K562 (cell line): Measurements from ENCODE around the gene SLC9A1. TPM values are rescaled to one million over a fixed set of nuclear protein-coding genes. Genes with fewer than 3 reads are reported as not detected.

Source experiments
- ATF3 ChIP-seq, 2 experiments: fragments of 450-650 bp in 1 of 2; sonication (generic) in 1 of 2; formaldehyde crosslinking in 1 of 2; IDR thresholded peaks in 1 of 2; conservative IDR thresholded peaks in 1 of 2; 2 replicates each; pipeline versions ENCODE4 v1.6.1 to v1.8.1; 2016 to 2023; ENCODE audit warnings: mild to moderate bottlenecking in 2 of 2, moderate library complexity in 2 of 2, inconsistent platforms in 1 of 2, missing genetic modification reagents in 1 of 2
- BRCA1 ChIP-seq, 2 experiments: fragments of 450-650 bp in 1 of 2; sonication (generic) in 1 of 2; formaldehyde crosslinking in 1 of 2; IDR thresholded peaks; 2 replicates each; pipeline versions ENCODE4 v1.5.0 to v1.6.1; 2017 to 2020; ENCODE audit warnings: mild to moderate bottlenecking in 1 of 2, missing genetic modification reagents in 1 of 2
- BRD9 ChIP-seq: fragments of 450-650 bp; IDR thresholded peaks from 2 replicates; pipeline ENCODE4 v1.6.1; 2018; ENCODE audit warnings: low read depth; ENCODE audit not compliant: partially characterized antibody
- CBX8 ChIP-seq: fragments of 200-600 bp; sonication (generic); IDR thresholded peaks from 2 replicates; pipeline ENCODE4 v1.6.1; 2012; ENCODE audit warnings: borderline replicate concordance, mixed run types, low read depth, mild to moderate bottlenecking, moderate library complexity, mixed read lengths, low read length, control low read depth, inconsistent platforms; ENCODE audit not compliant: poor library complexity, severe bottlenecking; ENCODE audit errors: extremely low read depth
- CREB3 ChIP-seq: fragments of 450-650 bp; conservative IDR thresholded peaks from 2 replicates; pipeline ENCODE4 v1.6.1; 2016; ENCODE audit warnings: missing genetic modification characterization, low read depth, mild to moderate bottlenecking, missing compliant biosample characterization, moderate library complexity
- ETS2 ChIP-seq: IDR thresholded peaks from 2 replicates; pipeline ENCODE4 v1.6.1; 2016; ENCODE audit warnings: borderline replicate concordance, missing genetic modification characterization, mild to moderate bottlenecking, moderate library complexity, missing compliant biosample characterization; ENCODE audit not compliant: poor library complexity, severe bottlenecking
- GMEB1 ChIP-seq: fragments of 250-450 bp; sonication (Bioruptor Pico); IDR thresholded peaks from 2 replicates; pipeline ENCODE4 v1.4.0; 2020; ENCODE audit warnings: mild to moderate bottlenecking
- MAZ ChIP-seq, 2 experiments: fragments of 450-650 bp in 1 of 2; sonication (generic) in 1 of 2; formaldehyde crosslinking; IDR thresholded peaks in 1 of 2; conservative IDR thresholded peaks in 1 of 2; 2 replicates each; pipeline versions ENCODE4 v1.4.0 to v1.5.0; 2020; ENCODE audit warnings: mild to moderate bottlenecking in 1 of 2, missing genetic modification reagents in 1 of 2
- NR0B1 ChIP-seq: fragments of 450-650 bp; IDR thresholded peaks from one replicate; pipeline ENCODE4 v1.6.1; 2018; ENCODE audit warnings: mild to moderate bottlenecking, moderate library complexity; ENCODE audit not compliant: partially characterized antibody
- U2AF1 ChIP-seq: fragments of 200-400 bp; formaldehyde crosslinking; optimal IDR thresholded peaks from 2 replicates; pipeline ENCODE3; 2017; ENCODE audit warnings: mild to moderate bottlenecking, low read depth, low read length, moderate library complexity
- ZNF318 ChIP-seq, 2 experiments: fragments of 450-650 bp; IDR thresholded peaks; 2 replicates each; pipeline ENCODE4 v1.6.1; 2016; ENCODE audit warnings: mild to moderate bottlenecking in 2 of 2, borderline replicate concordance in 1 of 2, low read depth in 1 of 2, moderate library complexity in 1 of 2
- polyA plus RNA-seq, 8 experiments: library from polyadenylated mRNA; depleted of rRNA in 4 of 8; stranded (reverse) in 5 of 8; unstranded in 3 of 8; fragments of >200 nt; fragmentation: Nextera tagmentation in 2 of 8; fragmentation: Illumina TruSeq in 1 of 8; extraction: Ambion mirVana in 2 of 8; extraction: Trizol in 1 of 8; gene quantifications; 2 replicates each; pipeline versions ENCODE4 v1.2.1 to v1.2.3, GENCODE V29; 2011 to 2014; ENCODE audit warnings: inconsistent platforms in 1 of 8, missing spikeins in 1 of 8
- total RNA-seq, 7 experiments: library from RNA; depleted of rRNA in 6 of 7; stranded (reverse); fragments of >200 nt in 6 of 7; fragmentation: Illumina TruSeq in 2 of 7; extraction: Trizol in 2 of 7; gene quantifications; 2 replicates each; pipeline versions ENCODE4 v1.2.1 to v1.2.3, GENCODE V29; 2011 to 2021; ENCODE audit warnings: low replicate concordance in 1 of 7

SLC9A1 gene
- total and polyA plus RNA-seq, 9 of the 15 experiments (the other 6 are each of a cell fraction or from before 2014, with no cell fraction given) = 0.59 to 14.4 (median 2.0) TPM

- no peak for TF ChIP-seq BRD9
- no peak for TF ChIP-seq ZNF318 (IDR thresholded peaks at IDR 0.05; ENCODE audit: borderline replicate concordance in 1 of 2, low read depth in 1 of 2)
- no peak for TF ChIP-seq CBX8
- TF ChIP-seq BRCA1 (IDR thresholded peaks at IDR 0.05) = no peak
- TF ChIP-seq BRCA1 (CRISPR knock-in tag; IDR thresholded peaks at IDR 0.05) = no peak
- TF ChIP-seq MAZ (CRISPR knock-in tag; conservative IDR thresholded peaks at IDR 0.05 in 1 of 2, IDR thresholded peaks at IDR 0.05 in 1 of 2) = no peak
- no peak for TF ChIP-seq GMEB1
- peak; percentile 97 for TF ChIP-seq ATF3 (IDR thresholded peaks at IDR 0.05)
- no peak for TF ChIP-seq ATF3 (CRISPR knock-in tag; conservative IDR thresholded peaks at IDR 0.05)
- no peak for TF ChIP-seq ETS2 (tag)
- TF ChIP-seq U2AF1 = no peak
- no peak for TF ChIP-seq NR0B1
- TF ChIP-seq CREB3 (tag) = no peak
These were observed 11.5 kb upstream of the SLC9A1 start (continued) for GRCh38 chr1:27166351-27166802.
